ENCODE data around the gene RBMY1F. TPM values are rescaled to one million over a fixed set of nuclear protein-coding genes. Genes with fewer than 3 reads are reported as not detected.
"Not testable (repeated sequence)": the region's sequence is repeated elsewhere in the genome, so short reads cannot be mapped to it uniquely, and the experiment has no call there.

RBMY1F gene
- polyA plus RNA-seq (2013, experiment 1 of 2), result not detected
- polyA plus RNA-seq (2013, experiment 2 of 2), result not detected

DNA sequence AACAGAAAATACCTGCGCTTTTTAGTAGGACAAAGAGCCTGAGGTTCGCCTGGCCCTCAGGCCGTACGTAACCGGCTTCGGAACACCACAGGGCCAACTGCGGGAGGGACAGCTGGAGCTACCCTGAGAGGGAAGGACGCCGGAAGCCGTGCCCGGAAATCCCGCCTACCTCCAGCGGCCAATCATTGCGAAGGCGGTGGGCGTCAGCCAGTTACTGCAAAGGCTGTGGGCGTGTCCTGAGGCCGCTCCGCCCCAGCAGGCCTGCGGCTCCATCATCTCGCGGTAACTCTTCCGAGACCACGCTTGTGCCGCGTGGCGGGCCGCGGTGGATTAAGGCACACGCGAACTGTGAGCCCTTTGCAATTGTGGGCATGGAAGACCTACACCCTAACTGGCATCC lies at the start of gene RBMY1F:
TSS of gene RBMY1F (minus strand) at position 101 of the 400 bp plus-strand sequence. CDS start 1,954 bp downstream, outside the sequence.
- not testable (repeated sequence) for H3K27ac ChIP-seq (ENCODE audit: low read depth, low read length); H3K9me3 ChIP-seq (ENCODE audit: insufficient read depth, low read depth, low read length); H3K9ac ChIP-seq (ENCODE audit: low read depth, low read length); H3K27me3 ChIP-seq (ENCODE audit: insufficient read depth, low read length); H3K4me3 ChIP-seq (ENCODE audit: low read length); H3K36me3 ChIP-seq (ENCODE audit: insufficient read depth, low read length); H3K4me1 ChIP-seq (ENCODE audit: insufficient read depth, low read length)
- WGBS, result no CpG with 5 or more reads among the region's 31 CpGs

DNA sequence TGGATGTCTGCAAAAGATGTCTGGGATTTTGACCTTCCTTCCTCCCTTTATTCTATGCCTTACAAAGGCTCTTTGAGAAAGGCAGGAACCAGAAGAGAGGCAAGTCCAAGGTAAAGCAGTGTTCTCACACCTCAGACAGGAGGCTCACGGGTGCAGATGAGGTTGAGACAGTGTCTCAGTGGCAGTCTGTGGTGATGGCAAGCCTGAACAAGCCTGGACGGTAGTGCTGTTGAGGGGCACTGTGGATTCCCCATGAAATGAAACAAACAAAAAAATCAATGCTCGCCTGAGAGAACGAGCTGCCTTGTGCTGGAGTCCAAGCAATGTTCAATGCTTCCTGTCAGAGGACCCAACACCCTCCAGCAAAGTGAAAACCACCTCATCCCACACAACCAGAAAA lies 31.6 kb downstream of the RBMY1F start:
- not testable (repeated sequence) for H3K4me3 ChIP-seq (ENCODE audit: low read length); H3K4me1 ChIP-seq (ENCODE audit: insufficient read depth, low read length); H3K27me3 ChIP-seq (ENCODE audit: insufficient read depth, low read length); H3K9ac ChIP-seq (ENCODE audit: low read depth, low read length); H3K9me3 ChIP-seq (ENCODE audit: insufficient read depth, low read depth, low read length); H3K27ac ChIP-seq (ENCODE audit: low read depth, low read length); H3K36me3 ChIP-seq (ENCODE audit: insufficient read depth, low read length)
- WGBS, result no CpG with 5 or more reads among the region's 4 CpGs

DNA sequence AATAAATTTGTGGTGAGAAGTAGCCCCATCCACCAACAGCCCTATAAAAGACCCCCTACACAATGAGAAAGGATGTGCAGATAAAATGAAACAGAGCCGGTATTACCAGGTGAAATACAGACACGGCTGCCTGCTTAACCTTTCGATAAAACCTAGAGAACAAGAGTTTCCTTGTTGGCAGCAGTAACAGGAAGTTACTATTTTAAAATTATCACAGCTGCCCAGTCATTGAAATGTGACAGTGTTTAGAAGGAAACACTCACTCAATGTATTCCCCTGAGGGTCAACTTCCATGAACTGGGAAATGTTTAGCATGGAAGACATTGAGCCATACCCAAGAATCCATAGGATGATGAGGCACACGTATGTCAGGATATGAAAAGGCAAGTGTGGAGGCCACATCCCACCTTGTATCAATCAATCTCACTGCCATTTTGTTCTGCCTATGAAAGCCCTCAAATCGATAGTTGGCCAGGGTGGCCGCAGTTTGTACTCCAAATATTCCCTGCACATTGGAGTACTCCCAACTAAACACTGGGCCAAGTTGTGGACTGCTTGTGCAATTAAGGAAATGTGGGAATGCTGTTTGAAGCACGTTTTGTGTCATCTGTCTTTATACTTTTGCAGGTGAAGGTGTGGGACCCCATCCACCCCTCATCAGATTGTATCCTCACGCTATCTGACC lies 41.6 kb downstream of the RBMY1F start:
- H3K27ac ChIP-seq (ENCODE audit: low read depth, low read length); H3K4me3 ChIP-seq (ENCODE audit: low read length); H3K9ac ChIP-seq (ENCODE audit: low read depth, low read length); H3K36me3 ChIP-seq (ENCODE audit: insufficient read depth, low read length); H3K27me3 ChIP-seq (ENCODE audit: insufficient read depth, low read length); H3K4me1 ChIP-seq (ENCODE audit: insufficient read depth, low read length); H3K9me3 ChIP-seq (ENCODE audit: insufficient read depth, low read depth, low read length): not testable (repeated sequence)
- WGBS, result no CpG with 5 or more reads among the region's 8 CpGs

DNA sequence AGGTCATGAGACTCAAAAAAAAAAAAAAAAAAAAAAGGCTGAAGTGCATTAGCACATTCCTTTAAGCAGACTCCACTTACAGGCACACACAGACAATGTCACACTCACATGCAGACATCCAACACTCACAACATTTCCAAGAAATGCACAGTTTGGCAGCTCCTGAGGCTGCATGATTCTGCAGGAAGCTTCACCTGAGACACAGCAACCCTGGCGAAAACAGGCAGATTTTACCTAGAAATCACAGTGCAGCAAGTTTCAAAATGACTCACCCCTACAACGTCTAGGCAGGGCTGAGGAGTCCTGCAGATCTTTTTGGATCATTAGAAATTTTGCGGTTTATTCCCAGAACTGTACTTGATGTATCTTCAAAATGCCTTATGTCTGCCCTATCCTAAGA lies 48.0 kb downstream of the RBMY1F start:
- not testable (repeated sequence) for H3K27me3 ChIP-seq (ENCODE audit: insufficient read depth, low read length); H3K27ac ChIP-seq (ENCODE audit: low read depth, low read length); H3K4me1 ChIP-seq (ENCODE audit: insufficient read depth, low read length); H3K4me3 ChIP-seq (ENCODE audit: low read length); H3K9me3 ChIP-seq (ENCODE audit: insufficient read depth, low read depth, low read length); H3K9ac ChIP-seq (ENCODE audit: low read depth, low read length); H3K36me3 ChIP-seq (ENCODE audit: insufficient read depth, low read length)
- WGBS, result no CpG with 5 or more reads among the region's 3 CpGs

DNA sequence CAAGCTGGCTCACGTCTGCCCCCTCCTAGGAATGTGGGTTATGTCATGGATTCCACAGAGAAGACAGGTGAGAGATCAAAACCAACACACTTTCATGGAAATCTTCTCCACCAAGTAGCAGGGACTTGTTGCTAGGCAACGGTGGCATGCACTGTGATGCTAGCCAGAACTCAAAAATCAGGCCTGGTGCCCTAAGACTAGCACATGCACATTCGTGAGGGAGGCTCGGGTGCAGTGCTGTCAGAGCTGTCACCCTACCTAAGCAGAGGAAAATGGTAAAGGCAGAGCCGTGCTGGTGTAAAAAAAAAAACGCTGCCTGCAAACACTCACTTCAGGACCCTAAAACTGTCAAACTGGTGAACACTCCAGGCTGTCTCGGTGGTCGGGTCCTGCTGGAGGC lies 52.2 kb downstream of the RBMY1F start:
- not testable (repeated sequence) for H3K9ac ChIP-seq (ENCODE audit: low read depth, low read length); H3K36me3 ChIP-seq (ENCODE audit: insufficient read depth, low read length); H3K4me1 ChIP-seq (ENCODE audit: insufficient read depth, low read length); H3K4me3 ChIP-seq (ENCODE audit: low read length); H3K9me3 ChIP-seq (ENCODE audit: insufficient read depth, low read depth, low read length); H3K27ac ChIP-seq (ENCODE audit: low read depth, low read length); H3K27me3 ChIP-seq (ENCODE audit: insufficient read depth, low read length)
- WGBS, result no CpG with 5 or more reads among the region's 8 CpGs
